GM12891 (cell line): ENCODE results near the gene TNNT3.

ENCODE experiments used
- PAX5 ChIP-seq: IDR thresholded peaks from 2 replicates; pipeline ENCODE4 v1.6.1; 2011; ENCODE audit warnings: low read length, moderate library complexity, mild to moderate bottlenecking; ENCODE audit not compliant: insufficient read depth, severe bottlenecking
- POLR2A ChIP-seq: IDR thresholded peaks from 2 replicates; pipeline ENCODE4 v1.6.1; 2011; ENCODE audit warnings: low read depth, low read length, control low read depth
- POLR2AphosphoS5 ChIP-seq: IDR thresholded peaks from 2 replicates; pipeline ENCODE4 v1.6.1; 2011; ENCODE audit warnings: low read depth, low read length, control low read depth
- TAF1 ChIP-seq: IDR thresholded peaks from 2 replicates; pipeline ENCODE4 v1.6.1; 2011; ENCODE audit warnings: low read depth, low read length, control low read depth

DNA sequence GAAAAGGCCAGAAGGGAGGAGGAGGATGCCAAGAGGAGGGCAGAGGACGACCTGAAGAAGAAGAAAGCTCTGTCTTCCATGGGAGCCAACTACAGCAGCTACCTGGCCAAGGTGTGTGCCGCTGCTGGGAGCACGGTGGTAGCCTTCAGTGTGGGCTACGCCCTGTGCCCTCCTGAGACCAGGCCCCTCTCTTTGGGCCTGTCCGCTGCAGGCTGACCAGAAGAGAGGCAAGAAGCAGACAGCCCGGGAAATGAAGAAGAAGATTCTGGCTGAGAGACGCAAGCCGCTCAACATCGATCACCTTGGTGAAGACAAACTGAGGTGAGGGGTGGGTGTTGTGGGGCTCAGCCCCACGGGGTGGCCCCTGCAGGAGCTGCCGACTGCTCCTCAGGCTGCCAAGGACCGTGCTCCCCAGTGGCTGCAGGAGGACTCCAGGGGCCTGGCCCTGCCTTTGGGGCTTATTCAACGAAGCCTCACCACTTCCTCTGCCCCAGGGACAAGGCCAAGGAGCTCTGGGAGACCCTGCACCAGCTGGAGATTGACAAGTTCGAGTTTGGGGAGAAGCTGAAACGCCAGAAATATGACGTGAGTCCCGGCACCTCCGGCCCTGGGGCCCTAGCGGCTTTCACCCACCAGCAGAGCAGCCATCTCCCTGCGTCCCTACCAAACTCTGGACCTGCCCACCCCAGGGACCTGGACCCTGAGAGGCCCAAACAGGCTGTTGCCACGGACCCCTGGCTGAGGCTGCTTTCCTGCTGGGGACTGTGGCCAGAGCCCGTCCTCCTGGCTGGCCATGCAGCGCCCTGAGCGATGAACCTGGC lies 15.0 kb downstream of the TNNT3 start:
- TF ChIP-seq TAF1 (no peak), POLR2A (no peak), POLR2AphosphoS5 (no peak), PAX5 (no peak)
